NCI-H1092 treated with DMSO at 0.1 percent for 48 hours (cell line): ENCODE data around the gene SH3D21.

Source experiments
- DNase-seq: peaks from one replicate; lab custom pipeline; 2025; lab: John Stamatoyannopoulos, UW

SH3D21 gene

GRCh38 chr1:36359383-36359782 lies 53.2 kb downstream of the SH3D21 start:
- no peak for DNase-seq

GRCh38 chr1:36359911-36360550 lies 53.9 kb downstream of the SH3D21 start:
- no peak for DNase-seq

GRCh38 chr1:36365381-36365780 lies 59.2 kb downstream of the SH3D21 start:
- DNase-seq, result no peak

GRCh38 chr1:36366091-36366661 lies 60.0 kb downstream of the SH3D21 start:
- no peak for DNase-seq

GRCh38 chr1:36367066-36367465 lies 60.9 kb downstream of the SH3D21 start:
- DNase-seq, result no peak

- no peak for DNase-seq
Observed at GRCh38 chr1:36367798-36368197, 61.6 kb downstream of the SH3D21 start.

GRCh38 chr1:36369061-36369861 lies 63.1 kb downstream of the SH3D21 start:
- peak; percentile 70 for DNase-seq
